NCI-H748 (cell line): Measurements from ENCODE around the gene ZNF718.
A peak's percentile ranks its signal among the peaks of the same experiment; 100 is the strongest.
"Not testable (repeated sequence)": the region's sequence is repeated elsewhere in the genome, so short reads cannot be mapped to it uniquely, and the experiment has no call there.

Experiments used
- DNase-seq: peaks from one replicate; lab custom pipeline; 2025; ENCODE audit not compliant: unreplicated experiment; lab: John Stamatoyannopoulos, UW

ZNF718 gene

DNA sequence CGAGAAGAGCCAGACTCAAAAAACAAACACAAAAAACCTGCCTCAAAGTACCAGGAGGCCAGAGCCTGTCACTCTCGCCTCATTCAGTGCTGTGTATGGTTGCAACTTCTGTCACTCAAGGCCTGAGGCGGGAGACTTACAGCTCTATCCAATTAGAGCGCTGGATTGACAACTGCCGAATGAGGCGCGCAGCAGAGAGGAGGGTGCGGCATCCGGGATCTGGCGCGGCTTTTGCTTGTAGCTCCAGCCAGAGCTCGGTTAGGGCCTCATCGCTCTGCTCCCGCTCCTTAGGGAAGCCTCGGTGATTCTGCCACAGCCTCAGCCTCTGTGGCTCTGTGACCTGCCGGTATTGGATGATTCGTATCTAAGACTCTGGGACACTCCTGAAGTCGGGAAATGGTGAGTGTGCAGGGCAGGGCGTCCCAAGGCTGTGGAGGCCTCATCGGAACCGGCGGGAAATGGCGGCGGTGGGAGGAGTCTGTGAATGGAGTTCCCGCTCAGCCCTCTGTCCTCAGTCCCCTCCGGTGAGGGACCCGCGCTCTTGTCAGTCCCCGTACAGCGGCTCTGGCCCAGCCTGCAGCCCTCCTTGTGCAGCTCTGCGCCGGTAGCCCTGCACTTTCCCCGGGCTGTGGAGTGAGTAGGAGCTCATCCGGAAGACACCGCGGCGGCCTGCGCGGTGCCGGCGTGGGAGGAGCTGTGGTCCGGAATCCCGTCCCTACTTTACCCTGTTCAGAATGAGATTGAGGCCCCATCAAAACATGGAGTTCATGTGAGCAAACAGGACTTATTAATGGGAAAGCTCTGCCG, at the start of gene ZNF718:
ZNF718 (plus strand) TSS at position 227 of the 807 bp plus-strand sequence; CDS start at position 397, 170 bp downstream.
- peak; percentile 0 for DNase-seq

DNA sequence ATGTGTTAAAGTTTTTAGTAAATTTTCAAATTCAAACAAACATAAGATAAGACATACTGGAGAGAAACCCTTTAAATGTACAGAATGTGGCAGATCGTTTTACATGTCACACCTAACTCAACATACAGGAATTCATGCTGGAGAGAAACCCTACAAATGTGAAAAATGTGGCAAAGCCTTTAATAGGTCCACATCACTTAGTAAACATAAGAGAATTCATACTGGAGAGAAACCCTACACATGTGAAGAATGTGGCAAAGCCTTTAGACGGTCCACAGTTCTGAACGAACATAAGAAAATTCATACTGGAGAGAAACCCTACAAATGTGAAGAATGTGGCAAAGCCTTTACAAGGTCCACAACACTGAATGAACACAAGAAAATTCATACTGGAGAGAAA, 38.4 kb upstream of the ZNF718 start:
- no peak for DNase-seq

DNA sequence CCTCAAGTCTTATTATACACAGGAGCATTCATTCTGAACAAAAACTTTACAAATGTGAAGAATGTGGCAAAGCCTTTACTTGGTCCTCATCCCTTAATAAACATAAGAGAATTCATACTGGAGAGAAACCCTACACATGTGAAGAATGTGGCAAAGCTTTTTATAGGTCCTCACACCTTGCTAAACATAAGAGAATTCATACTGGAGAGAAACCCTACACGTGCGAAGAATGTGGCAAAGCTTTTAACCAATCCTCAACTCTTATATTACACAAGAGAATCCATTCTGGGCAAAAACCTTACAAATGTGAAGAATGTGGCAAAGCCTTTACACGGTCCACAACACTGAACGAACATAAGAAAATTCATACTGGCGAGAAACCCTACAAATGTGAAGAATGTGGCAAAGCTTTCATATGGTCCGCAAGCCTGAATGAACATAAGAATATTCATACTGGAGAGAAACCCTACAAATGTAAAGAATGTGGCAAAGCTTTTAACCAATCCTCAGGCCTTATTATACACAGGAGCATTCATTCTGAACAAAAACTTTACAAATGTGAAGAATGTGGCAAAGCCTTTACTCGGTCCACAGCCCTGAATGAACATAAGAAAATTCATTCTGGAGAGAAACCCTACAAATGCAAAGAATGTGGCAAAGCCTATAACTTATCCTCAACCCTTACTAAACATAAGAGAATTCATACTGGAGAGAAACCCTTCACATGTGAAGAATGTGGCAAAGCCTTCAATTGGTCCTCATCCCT, 37.6 kb upstream of the ZNF718 start:
- not testable (repeated sequence) for DNase-seq

DNA sequence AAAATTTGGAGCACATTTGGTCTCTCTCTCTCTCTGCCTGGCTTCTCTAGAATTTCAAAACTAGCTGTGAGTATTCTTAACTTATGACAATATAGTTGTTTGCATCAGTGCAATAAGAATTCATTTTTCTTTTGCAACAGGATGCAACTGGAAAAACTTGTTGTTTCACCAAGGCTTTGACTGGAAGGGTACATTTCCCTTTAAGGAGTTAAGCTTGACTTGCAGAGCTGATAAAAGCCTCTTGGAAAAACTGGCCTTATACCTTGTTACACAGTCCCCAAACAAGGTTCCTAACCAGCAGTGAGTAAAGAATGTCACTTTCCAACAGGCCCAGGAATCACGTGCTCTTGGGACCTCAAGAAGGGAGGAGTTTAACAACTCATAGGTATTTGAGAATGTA, 25.9 kb upstream of the ZNF718 start:
- DNase-seq: no peak

DNA sequence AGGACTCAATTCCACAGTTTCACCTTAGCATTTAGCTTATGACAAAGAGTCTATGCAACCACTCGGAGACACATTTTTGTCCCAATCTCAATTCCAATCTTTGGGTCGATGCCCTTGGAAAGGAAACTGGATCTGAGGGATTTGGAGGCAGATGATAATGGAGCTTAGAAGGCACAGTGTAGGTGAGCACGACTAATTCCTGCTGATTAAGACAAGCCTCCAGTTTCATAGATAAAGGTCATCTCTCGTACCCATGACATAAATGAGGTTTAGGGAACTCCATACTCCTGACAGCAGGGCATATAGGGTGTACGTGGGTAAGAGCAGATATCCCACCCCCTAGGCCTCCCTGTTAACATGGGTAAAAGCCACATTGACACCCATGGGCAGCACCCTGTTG, 24.4 kb upstream of the ZNF718 start:
- no peak for DNase-seq

DNA sequence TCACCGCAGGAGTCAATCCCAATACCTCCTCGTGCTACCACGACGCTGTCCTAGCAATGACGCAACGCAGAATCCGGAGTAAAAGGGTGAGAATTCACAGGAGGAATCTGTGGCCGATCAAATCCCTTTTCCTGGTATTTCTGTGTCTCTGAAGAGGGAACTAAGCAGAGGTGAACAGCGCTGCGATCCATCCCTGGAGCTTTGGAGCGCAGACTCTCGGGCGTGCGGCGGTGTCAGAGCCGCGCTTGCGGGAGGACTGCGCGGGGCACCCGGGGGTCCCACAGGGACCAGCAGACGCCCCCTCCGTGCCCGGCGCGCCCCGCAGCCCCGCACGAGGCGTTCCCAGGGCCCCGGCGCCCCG, 17.2 kb upstream of the ZNF718 start:
- no peak for DNase-seq

DNA sequence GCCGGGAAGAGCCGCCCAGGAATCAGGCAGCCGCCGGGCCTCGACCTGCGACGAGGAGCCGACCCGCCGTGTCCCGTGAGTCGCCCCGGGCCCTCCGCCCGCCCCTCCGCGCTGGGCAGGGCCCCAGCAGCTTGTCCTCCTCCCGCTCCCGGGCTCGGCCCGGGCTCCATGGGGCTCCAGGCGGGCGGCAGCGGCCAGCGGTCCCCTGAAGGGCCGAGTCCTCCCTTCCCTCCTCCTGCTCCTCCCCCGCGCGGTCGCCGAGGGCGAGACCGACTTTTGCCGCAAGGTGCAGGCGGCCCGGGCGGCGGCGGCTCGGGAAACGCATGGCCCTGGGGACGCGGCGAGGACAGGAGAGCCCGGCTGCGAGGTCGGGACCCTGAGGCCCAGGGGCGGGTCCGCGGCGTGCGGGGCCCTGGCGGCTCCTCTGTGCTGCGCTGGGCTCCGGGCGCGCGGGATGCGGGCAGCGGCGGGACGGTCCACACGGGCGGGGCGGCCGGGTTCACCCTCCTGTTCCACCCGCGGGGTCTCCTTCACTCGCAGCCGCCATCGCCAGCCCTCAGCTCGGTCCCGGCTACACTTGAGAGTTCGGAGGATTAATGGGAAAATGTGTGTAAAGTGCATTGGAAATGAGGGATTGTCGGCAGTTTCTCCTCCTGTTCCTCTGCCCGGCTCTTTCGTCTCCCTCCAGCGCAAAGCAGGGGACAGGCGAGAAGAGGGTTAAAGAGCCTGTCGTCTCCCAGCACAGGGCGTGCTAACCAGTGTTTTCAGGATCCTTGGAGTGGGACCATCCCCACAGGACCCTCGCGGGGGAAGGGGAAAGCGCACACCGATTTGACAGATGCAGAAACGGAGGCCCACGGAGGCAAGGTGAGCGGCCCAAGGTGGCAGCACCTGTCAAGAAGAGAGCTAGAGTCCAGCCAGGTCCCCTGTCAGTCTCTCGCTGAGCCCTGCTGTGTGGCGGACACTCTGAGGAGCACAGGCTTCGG, 16.6 kb upstream of the ZNF718 start:
- no peak for DNase-seq

DNA sequence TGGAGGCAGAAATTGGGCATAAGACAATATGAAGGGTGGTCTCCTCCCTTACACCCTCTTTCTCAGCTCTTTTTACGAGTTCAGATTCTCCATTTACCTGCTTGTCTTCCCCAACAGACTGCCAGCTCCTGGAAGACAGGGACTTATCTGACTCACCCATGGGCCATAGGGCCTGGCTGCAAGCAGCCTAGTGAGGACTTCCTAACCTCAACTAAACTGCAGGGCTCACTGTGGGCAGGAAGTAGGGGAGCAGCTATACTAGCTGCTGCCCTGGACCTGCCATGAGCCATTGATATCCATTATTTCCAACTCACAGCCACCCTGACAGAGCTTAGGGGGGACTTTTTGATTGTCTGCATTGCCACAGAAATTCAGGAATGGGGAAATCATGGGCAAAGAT, 11.5 kb upstream of the ZNF718 start:
- no peak for DNase-seq

DNA sequence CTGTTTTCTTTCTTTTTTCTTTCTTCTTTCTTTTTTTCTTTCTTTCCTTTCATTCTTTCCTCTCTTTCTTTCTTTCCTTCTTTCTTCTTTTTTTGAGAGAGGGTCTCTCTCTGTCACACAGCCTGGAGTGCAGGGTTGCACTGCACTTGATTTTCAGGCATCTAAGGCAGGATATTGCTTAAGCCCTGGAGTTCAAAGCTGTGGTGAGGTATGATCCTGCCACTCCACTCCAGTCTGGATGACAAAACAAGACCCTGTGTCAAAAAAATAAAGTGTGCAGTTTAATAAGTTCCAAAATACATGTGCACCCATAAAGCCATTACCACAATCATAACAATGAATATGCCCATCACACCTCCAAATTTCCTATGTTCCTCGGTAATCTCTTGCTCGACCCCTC, 10.6 kb upstream of the ZNF718 start:
- DNase-seq: no peak

DNA sequence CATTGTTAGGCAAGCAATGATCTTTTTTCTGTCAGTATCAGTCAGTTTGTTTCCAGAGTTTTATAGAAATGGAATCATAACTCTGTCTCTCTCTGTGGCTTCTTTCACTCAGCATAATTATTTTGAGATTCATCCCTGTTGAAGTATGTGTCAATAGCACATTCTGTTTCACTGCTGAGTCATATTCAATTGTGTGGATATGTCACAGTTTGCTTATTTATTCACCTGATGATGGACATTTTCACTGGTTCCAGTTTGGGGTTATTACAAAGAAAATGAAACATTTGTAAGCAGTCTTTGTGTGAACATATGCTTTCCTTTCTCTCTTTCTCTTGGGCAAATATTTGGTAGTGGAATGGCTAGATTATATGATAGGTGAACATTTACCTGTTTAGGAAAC, 10.2 kb upstream of the ZNF718 start:
- DNase-seq: no peak

DNA sequence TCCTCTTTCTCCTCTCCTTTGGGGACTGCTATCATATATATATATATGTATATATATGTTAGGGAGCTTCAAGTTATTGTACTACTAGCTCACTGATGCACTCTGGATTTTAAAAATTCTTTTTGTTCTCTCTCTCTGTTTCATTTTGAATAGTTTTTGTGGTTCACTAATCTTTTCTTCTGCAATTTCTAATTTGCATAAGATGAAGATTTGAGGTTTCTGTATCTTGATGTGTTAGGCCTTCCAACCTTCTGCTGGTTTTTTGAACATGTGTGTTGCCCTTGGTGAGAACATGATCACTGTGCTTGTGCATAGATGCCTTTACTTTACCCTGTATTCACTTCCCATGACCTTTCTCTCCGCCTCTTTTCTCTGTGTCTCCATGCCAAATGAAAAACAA, 7.8 kb upstream of the ZNF718 start:
- no peak for DNase-seq

DNA sequence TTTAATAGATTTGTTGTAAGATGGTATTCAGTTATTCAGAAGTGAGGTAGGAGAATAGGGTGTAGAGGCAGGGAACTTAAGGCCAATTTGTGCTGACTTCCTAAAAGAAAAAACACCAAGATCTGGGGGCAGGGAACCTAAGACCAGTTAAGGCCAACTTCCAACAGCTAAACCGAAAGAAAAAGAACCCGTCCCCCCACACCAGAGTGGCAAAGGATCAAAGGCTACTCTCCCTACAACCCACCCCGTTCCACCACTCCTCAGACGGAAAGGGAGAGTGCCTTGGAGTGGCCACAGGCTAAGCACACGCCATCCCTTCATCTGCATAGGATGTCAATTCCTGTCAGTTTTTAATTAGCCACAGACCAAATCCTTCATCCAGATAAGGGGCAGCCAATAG, 3.7 kb upstream of the ZNF718 start:
- DNase-seq: no peak

DNA sequence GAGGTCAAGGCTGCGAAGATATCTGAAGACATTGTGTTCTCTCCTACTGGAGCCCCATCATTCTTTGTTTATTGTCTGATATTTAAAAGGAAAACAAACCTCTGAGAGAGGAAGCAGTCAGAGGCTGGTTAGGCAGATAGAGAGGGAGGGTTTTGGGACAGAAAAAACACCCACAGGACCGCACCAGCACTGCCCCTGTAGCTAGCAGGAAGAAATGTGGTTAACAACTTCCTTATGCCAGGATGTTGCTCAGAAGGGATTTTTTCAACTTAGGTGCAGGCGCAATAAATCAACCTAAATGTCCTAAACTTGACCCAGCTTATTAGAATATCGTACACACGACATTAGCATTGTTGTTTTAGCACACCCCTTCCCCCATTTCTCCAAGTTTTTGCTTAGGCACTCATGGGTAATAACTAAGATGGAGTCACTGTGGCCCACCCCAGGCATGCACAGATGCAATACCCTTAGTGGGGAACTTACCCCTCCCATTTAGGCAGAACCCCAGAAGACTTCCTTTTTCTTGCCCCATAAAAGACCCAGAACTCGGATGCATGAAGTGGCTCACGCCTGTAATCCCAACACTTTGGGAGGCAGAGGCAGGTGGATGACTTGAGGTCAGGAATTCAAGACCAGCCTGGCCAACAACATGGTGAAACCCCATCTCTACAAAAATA, 2.8 kb upstream of the ZNF718 start:
- DNase-seq: no peak

DNA sequence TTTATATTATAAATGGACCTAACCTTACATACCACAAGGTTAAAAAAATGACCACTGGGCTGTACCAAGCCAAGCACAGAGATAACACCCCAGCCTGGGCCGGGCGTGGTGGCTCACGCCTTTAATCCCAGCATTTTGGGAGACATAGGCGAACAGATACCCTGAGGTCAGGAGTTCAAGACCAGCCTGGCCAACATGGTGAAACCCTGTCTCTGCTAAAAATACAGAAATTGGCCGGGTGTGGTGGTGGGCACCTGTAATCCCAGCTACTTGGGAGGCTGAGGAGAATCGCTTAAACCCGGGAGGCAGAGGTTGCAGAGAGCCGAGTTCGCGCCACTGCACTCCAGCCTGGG, 403 bp upstream of the ZNF718 start:
- DNase-seq: not testable (repeated sequence)

DNA sequence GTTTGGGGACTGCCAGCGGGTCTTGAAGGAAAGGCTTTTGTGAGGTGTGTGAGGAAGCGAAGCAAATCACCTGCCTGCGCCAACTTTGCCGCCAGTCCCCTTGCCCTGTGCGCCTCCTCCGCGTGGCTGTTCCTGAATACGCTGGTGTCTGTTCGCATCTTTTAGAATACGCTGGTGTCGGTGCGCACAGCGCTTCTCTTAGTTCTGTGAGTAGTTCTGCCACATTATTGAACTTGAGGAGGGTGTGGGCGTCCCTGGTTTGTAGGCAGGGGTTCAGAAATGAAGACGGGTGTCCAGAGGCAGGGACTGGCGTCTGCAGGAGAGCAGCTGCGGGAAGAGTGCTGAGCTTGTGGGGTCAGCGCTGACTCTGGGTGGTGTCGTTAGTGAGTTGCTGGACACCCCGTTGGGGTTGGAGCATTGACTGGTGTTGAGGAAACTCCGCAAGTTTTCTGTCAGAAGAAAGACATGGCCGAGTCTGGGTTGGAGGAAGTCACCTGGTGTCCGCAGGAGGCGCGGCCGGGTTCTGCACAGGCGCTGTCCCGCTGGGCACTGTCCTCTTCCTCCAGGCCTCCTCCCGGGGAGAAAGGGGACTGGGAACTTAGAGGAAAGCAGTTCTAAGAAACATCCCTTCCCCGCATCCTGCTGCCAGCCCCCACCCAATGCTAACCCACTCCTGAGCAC, 930 bp downstream of the ZNF718 start:
- no peak for DNase-seq

DNA sequence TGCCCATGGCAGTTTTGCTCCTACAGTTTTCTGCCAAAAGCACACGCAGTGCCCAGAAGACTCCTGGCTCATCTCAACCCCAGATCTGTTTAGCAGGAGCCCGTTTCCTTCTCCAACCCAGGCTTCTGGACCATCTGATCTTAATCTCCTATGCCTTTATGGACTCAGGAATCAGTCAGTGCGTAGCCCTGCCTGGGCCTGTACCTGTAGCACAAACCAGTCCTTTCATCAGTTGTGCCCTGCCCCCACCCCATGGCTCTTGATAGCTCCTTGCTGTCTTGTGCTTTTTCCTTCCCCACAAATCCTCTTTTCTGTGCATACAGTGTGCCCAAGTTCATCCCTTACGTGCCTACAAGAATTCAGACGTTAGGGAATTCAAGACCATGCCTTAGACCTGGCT, 1.5 kb downstream of the ZNF718 start:
- DNase-seq: no peak

DNA sequence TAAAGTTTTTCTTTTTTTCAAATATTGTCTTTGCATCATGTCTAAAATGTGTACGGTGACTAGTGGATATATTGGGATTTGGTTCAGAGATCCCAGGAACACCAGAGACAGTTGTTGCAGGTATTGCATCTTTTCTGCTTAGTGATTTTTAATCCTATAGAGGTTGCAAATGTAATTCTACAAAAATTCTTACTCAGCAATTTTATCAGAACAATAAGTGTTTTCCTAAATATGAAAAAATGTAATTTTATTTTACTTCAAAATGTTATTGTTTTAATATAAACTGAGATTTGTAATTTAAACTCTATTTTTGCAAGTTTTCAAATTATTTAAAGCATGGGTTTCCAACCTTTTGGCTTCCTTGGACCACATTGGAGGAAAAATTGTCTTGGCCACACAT, 8.2 kb downstream of the ZNF718 start:
- no peak for DNase-seq

DNA sequence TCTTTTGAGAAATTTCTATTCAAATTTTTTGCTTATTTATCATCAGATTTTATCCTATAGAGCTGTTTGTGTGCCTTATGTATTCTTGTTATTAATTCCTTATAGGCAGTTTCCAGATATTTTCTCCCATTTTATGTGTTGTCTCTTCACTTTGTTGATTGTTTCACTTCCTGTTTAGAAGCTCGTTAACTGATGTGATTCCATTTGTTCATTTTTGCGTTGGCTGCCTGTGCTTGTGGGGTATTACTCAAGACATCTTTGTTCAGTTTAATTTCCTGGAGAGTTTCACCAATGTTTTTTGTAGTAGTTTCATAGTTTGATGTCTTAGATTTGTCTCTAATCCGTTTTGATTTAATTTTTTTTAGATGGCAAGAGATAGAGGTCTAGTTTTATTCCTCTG, 14.6 kb downstream of the ZNF718 start:
- no peak for DNase-seq

DNA sequence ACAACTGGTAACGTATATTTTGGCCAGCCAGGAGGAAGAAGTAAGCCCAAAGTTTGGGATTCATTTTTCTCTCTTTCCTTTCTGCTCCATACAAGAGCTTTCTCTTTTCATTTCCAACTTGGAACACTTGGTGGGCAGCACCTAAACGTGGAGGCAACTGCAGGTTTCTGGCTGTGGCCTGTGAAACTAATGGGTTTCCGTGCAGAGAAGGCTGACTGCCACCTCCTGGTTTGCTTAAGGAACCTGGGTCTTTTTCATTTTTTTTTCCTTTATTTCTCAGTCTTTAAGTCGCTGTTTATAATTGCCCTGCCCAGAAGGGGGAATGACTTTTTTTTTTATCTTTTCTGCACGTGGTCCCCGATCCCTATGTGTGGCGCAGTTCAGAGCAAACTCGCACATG, 15.4 kb downstream of the ZNF718 start:
- DNase-seq: no peak

DNA sequence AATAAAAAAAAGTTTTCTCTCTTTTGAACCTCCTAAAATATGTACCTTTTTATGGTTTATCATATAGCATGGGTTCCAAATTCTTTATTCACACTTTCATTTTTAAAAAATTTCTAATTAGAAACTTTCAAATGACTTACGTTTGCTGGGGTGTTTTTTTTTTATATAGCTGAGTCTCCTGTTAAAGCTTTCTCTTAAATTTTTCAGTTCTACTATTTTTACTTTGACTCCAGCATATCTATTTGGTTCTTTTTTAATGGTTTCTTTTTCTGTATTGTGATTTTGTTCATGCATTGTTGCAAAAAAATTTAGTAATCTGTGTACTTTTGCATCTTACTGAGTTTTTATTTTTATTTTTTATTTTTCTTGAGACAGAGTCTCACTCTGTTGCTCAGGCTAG, 22.3 kb downstream of the ZNF718 start:
- DNase-seq: no peak
